GM21723 (cell line): Measurements from ENCODE around the gene ATG9B.

Source experiments
- ATAC-seq: cut with Tn5 transposase; IDR thresholded peaks from one replicate; pipeline ENCODE4 v1.9.1; 2021; ENCODE audit warnings: mild to moderate bottlenecking, moderate library complexity; ENCODE audit not compliant: unreplicated experiment

Gene ATG9B

DNA sequence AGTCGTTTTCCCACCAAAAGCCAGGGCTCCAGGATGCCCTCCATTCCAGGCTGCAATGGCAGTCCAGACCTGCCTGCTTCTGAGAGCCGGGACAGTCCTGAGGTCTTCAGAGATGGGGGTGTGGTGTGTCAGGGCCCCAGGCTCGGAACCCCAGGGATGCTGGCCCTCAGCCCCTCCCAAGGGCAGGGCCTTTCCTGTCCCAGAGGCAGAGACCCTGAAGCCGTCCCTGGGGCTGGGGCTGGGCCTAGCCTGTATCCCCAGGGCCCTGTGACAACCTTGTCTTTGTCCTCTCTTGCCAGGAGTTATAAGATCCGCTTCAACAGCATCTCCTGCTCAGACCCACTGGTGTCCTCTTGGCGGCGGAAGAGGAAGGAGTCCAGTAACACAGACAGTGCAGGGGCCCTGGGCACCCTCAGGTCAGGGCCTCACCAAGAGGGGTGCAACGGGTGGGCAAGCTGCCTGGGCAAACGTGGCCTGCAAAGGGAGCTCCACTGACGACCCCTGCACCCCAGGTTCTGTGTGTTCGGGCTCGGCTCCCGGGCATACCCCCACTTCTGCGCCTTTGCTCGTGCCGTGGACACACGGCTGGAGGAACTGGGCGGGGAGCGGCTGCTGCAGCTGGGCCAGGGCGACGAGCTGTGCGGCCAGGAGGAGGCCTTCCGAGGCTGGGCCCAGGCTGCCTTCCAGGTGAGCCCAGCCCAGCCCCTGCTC is 17.5 kb downstream of the ATG9B start:
- no peak for ATAC-seq

GRCh38 chr7:151005566-151005965 is 18.7 kb downstream of the ATG9B start:
- ATAC-seq: no peak

DNA sequence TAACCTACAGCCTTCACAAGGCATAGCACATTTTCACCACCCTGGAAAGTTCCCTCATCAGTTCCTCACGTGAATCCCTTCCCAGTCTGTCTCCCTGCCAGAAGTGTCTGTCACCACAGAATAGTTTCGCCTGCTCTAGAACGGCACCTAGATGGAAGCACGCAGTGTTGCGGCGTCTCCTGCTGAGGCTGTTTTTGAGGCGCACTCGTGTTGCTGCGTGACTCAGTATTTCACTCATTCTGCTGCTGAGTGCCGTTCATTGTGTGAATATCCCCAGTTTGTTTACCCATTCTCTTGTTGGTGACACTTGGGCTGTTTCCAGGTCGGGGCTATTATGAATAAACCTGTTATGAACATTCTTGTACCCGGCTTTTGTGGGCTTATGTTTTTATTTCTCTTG is 20.7 kb downstream of the ATG9B start:
- ATAC-seq: no peak

DNA sequence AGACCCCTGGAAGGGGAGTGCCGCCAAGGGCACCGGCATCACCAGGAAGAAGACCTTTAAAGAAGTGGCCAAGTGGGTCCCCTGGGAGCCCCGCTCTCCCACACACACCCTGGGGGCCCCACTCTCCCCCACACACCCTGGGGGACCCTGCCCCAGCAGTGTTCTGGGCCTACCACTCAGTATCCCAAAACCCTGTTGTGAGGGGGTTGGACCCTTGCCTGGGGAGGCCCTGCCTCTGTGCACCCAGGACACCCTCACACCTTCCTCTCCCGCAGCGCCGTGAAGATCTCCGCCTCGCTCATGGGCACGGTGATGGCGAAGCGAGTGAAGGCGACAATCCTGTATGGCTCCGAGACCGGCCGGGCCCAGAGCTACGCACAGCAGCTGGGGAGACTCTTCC is 22.7 kb downstream of the ATG9B start:
- no peak for ATAC-seq

DNA sequence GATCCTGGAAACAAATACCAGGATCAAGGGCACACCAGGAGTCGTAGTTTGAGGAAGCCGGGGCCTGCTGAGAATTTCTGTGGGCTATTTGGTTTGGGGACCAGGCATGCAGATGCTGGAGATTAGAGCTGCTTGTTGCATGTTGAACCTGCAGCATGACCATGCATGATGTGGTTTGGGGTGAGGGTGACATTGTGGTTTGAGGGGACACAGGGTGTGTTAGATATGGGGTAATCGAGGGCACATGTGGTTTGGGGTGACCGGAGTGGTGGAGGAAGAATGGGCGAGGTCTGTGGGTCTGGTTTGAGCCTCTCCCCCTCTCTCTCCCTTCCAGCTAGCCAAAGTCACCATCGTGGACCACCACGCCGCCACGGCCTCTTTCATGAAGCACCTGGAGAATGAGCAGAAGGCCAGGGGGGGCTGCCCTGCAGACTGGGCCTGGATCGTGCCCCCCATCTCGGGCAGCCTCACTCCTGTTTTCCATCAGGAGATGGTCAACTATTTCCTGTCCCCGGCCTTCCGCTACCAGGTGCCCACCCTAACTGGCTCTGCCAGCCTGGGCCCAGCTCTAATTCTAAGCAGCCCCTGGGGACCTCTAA is 23.3 kb downstream of the ATG9B start:
- ATAC-seq: no peak

GRCh38 chr7:150999497-151000230 is 24.6 kb downstream of the ATG9B start:
- no peak for ATAC-seq

GRCh38 chr7:150999001-150999400 is 25.3 kb downstream of the ATG9B start:
- no peak for ATAC-seq

DNA sequence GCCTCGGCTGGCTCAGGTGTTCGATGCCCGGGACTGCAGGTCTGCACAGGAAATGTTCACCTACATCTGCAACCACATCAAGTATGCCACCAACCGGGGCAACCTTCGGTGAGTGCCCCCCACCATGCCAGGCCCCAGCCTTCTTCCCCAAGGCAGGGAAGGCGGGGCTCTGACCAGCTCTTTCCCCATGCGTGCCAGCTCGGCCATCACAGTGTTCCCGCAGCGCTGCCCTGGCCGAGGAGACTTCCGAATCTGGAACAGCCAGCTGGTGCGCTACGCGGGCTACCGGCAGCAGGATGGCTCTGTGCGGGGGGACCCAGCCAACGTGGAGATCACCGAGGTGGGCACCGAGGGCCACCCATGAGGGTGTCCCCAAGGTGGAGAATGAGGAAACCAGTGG is 26.0 kb downstream of the ATG9B start:
- ATAC-seq: no peak

GRCh38 chr7:150997817-150998216 is 26.5 kb downstream of the ATG9B start:
- ATAC-seq: no peak

DNA sequence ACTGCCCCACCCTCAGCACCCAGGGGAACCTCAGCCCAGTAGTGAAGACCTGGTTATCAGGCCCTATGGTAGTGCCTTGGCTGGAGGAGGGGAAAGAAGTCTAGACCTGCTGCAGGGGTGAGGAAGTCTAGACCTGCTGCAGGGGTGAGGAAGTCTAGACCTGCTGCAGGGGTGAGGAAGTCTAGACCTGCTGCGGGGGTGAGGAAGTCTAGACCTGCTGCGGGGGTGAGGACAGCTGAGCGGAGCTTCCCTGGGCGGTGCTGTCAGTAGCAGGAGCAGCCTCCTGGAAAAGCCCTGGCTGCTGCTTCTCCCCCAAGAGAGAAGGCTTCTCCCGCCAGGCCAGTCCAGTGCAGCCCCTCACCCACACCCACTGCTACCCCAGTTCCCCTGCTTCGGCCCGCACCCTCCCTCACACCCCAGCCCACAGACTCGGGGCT is 27.2 kb downstream of the ATG9B start:
- ATAC-seq: no peak

DNA sequence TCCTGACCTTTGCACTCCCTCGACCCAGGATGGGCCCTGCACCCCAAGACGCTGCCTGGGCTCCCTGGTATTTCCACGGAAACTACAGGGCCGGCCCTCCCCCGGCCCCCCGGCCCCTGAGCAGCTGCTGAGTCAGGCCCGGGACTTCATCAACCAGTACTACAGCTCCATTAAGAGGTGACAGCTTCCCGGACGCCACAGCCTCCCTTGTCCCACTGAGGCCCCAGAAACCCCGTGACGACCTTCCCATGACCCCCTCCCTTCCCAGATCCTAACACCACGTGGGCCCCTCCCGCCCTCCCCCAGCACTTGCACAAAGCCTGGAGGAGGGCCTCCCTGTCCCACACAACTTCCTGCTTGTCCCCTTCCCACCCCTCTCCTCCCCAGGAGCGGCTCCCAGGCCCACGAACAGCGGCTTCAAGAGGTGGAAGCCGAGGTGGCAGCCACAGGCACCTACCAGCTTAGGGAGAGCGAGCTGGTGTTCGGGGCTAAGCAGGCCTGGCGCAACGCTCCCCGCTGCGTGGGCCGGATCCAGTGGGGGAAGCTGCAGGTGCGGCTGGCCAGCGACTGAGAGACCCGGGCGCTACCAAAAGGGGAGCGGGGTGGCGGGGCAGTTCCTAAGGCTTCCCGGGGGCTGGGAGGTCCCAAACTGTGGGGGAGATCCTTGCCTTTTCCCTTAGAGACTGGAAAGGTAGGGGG is 27.8 kb downstream of the ATG9B start:
- no peak for ATAC-seq

- ATAC-seq: no peak
These were observed 29.3 kb downstream of the ATG9B start for GRCh38 chr7:150994838-150995510.

GRCh38 chr7:150994141-150994837 is 30.0 kb downstream of the ATG9B start:
- no peak for ATAC-seq

DNA sequence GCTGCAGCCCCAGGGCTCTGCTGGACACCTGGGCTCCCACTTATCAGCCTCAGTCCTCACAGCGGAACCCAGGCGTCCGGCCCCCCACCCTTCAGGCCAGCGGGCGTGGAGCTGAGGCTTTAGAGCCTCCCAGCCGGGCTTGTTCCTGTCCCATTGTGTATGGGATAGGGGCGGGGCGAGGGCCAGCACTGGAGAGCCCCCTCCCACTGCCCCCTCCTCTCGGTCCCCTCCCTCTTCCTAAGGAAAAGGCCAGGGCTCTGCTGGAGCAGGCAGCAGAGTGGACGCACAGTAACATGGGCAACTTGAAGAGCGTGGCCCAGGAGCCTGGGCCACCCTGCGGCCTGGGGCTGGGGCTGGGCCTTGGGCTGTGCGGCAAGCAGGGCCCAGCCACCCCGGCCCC is 30.8 kb downstream of the ATG9B start:
- ATAC-seq: no peak

DNA sequence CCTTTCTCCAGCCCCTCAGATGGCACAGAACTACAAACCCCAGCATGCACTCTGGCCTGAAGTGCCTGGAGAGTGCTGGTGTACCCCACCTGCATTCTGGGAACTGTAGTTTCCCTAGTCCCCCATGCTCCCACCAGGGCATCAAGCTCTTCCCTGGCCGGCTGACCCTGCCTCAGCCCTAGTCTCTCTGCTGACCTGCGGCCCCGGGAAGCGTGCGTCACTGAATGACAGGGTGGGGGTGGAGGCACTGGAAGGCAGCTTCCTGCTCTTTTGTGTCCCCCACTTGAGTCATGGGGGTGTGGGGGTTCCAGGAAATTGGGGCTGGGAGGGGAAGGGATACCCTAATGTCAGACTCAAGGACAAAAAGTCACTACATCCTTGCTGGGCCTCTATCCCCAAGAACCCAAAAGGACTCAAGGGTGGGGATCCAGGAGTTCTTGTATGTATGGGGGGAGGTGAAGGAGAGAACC is 31.4 kb downstream of the ATG9B start:
- ATAC-seq: peak; percentile 55

DNA sequence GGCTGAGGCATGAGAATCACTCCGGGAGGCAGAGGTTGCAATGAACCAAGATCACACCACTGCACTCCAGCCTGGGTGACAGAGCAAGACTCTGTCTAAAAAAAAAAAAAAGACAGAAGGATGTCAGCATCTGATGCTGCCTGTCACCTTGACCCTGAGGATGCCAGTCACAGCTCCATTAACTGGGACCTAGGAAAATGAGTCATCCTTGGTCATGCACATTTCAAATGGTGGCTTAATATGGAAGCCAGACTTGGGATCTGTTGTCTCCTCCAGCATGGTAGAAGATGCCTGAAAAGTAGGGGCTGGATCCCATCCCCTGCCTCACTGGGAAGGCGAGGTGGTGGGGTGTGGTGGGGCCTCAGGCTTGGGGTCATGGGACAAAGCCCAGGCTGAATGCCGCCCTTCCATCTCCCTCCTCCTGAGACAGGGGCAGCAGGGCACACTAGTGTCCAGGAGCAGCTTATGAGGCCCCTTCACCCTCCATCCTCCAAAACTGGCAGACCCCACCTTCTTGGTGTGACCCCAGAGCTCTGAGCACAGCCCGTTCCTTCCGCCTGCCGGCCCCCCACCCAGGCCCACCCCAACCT is 32.1 kb downstream of the ATG9B start:
- ATAC-seq: no peak

DNA sequence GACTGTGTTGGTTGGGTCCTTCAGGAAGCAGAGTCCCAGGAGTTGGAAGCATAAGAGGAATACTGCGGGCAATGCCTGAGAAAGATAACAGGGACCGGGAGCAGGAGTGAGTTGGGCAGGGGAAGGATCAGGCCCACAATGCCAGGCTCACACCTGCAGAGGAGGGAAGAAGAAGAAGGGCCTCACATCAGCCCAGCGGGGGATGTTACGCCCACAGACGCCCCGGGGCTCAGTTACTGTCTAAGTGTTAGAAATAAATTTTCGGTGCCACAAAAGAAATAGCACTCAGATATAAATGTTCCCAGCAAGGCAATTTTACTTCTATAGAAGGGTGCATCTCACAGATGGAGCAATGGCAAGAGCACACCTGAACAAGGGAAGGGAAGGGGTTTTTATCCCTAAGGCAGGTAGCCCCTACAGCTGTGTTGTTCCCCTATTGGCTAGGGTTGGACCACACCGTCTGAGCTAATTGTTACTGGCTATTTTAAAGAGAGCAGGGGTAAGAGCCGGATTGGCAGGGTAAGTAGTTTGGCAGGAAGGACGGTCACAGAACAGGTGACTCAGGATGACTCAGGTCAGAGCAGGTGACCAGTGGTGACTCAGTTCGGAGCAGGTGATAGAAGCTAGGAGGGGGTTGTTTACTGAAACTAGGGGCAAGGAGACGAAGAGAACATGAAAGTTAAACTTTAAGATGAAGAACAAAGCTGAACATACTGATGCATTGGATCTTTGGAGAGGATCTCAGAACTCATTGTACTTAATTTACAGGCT is 33.7 kb downstream of the ATG9B start, which contains the start of gene NOS3:
NOS3 (plus strand) TSS at position 602 of the 771 bp plus-strand sequence. CDS start 2,787 bp downstream, outside the sequence.
- no peak for ATAC-seq

DNA sequence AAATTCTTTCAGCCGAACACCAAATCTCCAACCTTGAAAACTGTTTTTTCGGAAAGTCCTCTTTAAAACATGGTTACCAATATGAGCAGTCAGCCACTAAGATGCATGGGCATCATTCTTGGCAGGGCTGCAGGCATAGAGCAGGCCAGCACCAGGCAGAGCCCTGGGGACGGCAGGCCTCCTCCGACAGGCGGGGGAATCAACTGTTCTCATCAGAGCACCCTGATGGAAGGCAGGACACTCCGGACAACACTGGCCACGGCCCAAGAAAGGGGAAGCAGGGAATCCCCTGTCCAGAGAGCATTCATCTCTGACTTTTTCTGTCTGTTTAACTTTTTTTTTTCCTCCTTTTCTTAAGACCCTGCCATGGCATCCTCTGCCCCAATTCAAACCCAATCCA is 34.8 kb downstream of the ATG9B start:
- no peak for ATAC-seq
